CD4-positive, CD25-positive, alpha-beta regulatory T cell (primary cell): ENCODE results near the gene TFAP2A. TPM values are rescaled to one million over a fixed set of nuclear protein-coding genes. Genes with fewer than 3 reads are reported as not detected.
A peak's percentile ranks its signal among the peaks of the same experiment; 100 is the strongest.

Source experiments
- ATAC-seq, 2 donors: fragments of 150-1000 bp; cut with Tn5 transposase; one replicate each; pipeline ENCODE4 v1.10.0; 2021; ENCODE audit warnings: low read depth in 2 of 2, moderate number of reproducible peaks in 2 of 2, moderate library complexity in 1 of 2
- DNase-seq, 3 donors: peaks; one replicate each; pipeline versions ENCODE4 v3.0.0 to v3.0.0-alpha.2; 2012 to 2022; ENCODE audit warnings: mixed read lengths in 1 of 3
- H3K27ac ChIP-seq: one replicate; pipeline ENCODE4 v1.7.0; 2013; ENCODE audit warnings: mild to moderate bottlenecking, low read length; ENCODE audit not compliant: insufficient read depth, poor library complexity, severe bottlenecking
- H3K27me3 ChIP-seq: one replicate; pipeline ENCODE4 v1.7.0; 2013; ENCODE audit warnings: low read length; ENCODE audit not compliant: control insufficient read depth, insufficient read depth
- H3K36me3 ChIP-seq: one replicate; pipeline ENCODE4 v1.7.0; 2013; ENCODE audit warnings: mild to moderate bottlenecking, low read length, moderate library complexity; ENCODE audit not compliant: control insufficient read depth, insufficient read depth
- H3K4me1 ChIP-seq: 2 replicates; pipeline ENCODE4 v1.7.0; 2013; ENCODE audit warnings: mild to moderate bottlenecking, low read length; ENCODE audit not compliant: insufficient read depth, control insufficient read depth, poor library complexity, severe bottlenecking
- H3K4me3 ChIP-seq: one replicate; pipeline ENCODE4 v1.7.0; 2013; ENCODE audit warnings: low read depth, mild to moderate bottlenecking, low read length, moderate library complexity
- H3K9me3 ChIP-seq, 2 experiments: 1 replicate in 1 of 2; 2 replicates in 1 of 2; pipeline ENCODE4 v1.7.0; 2013; ENCODE audit warnings: low read length in 2 of 2, mild to moderate bottlenecking in 1 of 2, moderate library complexity in 1 of 2; ENCODE audit not compliant: control insufficient read depth in 2 of 2
- H3K27ac Mint-ChIP-seq, 3 donors: one replicate each; pipeline ENCODE4 v1.8.0; 2020 to 2022; ENCODE audit warnings: mild to moderate bottlenecking in 3 of 3, mixed read lengths in 3 of 3, moderate library complexity in 2 of 3
- H3K27me3 Mint-ChIP-seq: one replicate; pipeline ENCODE4 v1.8.0; 2022; ENCODE audit warnings: mild to moderate bottlenecking, mixed read lengths
- H3K36me3 Mint-ChIP-seq: one replicate; pipeline ENCODE4 v1.8.0; 2020; ENCODE audit warnings: mixed read lengths
- H3K4me1 Mint-ChIP-seq, 4 donors: one replicate each; pipeline ENCODE4 v1.8.0; 2020 to 2022; ENCODE audit warnings: mixed read lengths in 4 of 4, mild to moderate bottlenecking in 1 of 4
- H3K4me3 Mint-ChIP-seq, 4 donors: one replicate each; pipeline ENCODE4 v1.8.0; 2020 to 2022; ENCODE audit warnings: mild to moderate bottlenecking in 4 of 4, mixed read lengths in 4 of 4, moderate library complexity in 3 of 4
- H3K9me3 Mint-ChIP-seq, 7 donors: one replicate each; pipeline ENCODE4 v1.8.0; 2020 to 2022; ENCODE audit warnings: mixed read lengths in 7 of 7, mild to moderate bottlenecking in 3 of 7, moderate library complexity in 2 of 7
- polyA plus RNA-seq, 4 donors: library from polyadenylated mRNA; unstranded; fragments of 300-500 nt; fragmentation: Illumina TruSeq; gene quantifications; one replicate each; pipeline ENCODE4 v1.2.3, GENCODE V29; 2021
- total RNA-seq: library from RNA; stranded (reverse); gene quantifications from one replicate; pipeline ENCODE4 v1.2.3, GENCODE V29; 2022

The TFAP2A gene
- total RNA-seq, result not detected
- polyA plus RNA-seq, result not detected

DNA sequence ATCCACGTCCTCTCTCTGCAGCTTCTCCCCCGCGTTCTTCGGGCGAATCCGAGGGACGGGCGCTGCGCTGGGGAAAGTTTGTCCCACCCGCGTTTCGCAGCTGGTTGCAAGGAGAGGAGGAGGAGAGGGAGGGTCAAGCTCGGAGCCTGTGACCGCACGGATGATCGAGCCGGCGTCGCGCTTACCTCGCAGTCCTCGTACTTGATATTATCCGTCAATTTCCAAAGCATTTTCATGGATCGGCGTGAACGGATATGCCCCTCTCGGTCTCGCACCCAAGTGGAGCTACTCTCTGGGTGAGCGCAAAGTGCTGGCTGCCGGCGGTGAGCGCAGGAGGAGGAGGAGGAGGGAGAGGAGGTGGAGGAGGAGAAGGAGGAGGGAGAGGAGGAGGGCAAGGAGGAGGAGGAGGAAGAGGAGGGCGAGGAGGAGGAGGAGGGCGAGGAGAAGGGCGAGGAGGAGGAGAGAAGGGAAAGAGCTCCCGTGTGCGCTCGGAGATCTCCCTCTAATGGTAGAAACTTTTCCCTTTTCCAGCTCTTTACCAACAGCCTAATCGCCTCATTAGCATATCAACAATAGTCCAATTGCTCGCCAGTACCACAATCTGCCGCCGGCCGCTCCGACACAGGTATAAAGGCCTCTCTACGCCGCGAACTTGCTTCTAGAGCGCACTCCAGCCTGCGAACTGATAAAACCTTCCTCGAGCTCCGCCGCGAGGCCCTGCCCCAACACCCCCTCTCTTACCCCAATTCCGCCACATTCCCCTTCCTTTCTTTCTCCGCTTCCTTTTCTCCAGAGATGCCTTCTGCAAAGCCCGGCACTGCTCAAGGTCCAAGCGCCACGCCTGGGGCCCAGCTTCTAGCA, at the start of gene TFAP2A:
TFAP2A (minus strand) TSS at position 319 of the 861 bp plus-strand sequence; CDS start at position 236, 83 bp downstream.
- Mint-ChIP-seq H3K4me1 (peaks cover 5 to 58% (median 22%) of the 10 kb centered on the region in 4 donors), H3K4me3 (peak within 1 kb of the TSS; percentile 81 to 92 (median 85))
- H3K4me3 ChIP-seq, result no peak within 1 kb of the TSS

DNA sequence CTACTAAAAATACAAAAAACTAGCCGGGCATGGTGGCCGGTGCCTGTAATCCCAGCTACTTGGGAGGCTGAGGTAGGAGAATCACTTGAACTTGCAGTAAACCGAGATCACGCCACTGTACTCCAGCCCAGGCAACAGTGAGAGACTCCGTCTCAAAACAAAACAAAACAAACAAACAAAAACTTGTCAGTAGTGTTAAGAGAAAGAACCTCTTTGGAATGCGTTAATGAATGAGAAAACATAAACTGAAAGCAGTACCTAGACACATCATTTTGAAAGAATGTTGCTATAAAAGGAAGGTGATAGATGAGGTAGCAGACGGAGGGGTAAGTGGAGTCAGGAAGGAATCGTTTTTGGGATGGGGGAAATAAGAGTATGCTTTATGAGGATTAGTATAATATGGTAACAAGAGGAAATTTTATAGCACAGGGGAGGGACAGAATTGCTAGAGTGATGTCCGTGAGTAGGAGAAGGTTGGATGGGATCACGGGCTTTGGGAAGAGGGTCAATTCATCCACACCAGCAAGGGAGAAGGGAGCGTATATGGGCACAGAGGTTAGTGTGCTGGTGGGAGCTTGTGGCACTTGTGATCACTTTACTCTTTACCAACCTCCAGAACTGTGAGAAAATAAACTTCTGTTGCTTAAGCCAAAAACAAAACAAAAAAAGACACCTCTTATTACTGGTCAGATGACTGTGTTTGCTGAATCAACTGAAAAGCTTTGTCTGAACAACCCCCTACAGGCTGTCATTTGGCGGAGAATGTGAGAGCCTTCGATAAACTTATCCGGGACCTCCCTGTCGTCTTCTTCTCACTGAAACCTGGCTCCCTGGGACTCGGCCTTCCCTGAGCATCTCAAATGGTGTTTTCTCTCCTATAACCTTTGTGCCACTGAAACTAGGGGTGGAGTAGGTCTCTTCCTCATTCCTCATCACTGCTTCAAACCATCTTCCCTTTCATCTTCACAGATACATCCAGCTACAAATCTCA, 48.9 kb upstream of the TFAP2A start:
- Histone ChIP-seq H3K27ac (no peak overlapping the region), H3K36me3 (no peaks in the 10 kb centered on the region), H3K27me3 (no peaks in the 10 kb centered on the region), H3K4me3 (no peak overlapping the region), H3K9me3 (no peaks in the 10 kb centered on the region), H3K4me1 (no peaks in the 10 kb centered on the region)
- H3K27me3 Mint-ChIP-seq, result peaks cover 12% of the 10 kb centered on the region
- no peaks in the 10 kb centered on the region for H3K9me3 Mint-ChIP-seq
- H3K4me1 Mint-ChIP-seq, result no peaks in the 10 kb centered on the region
- no peak overlapping the region for H3K27ac Mint-ChIP-seq
- no peaks in the 10 kb centered on the region for H3K36me3 Mint-ChIP-seq
- DNase-seq, result no peak
- H3K4me3 Mint-ChIP-seq, result no peak overlapping the region
- no peak for ATAC-seq

More for the DNA sequence above, at the start of gene TFAP2A:
- Mint-ChIP-seq H3K9me3 (peaks cover 0 to 30% (median 3%) of the 10 kb centered on the region in 7 donors), H3K36me3 (peaks cover 2% of the 10 kb centered on the region), H3K27me3 (peaks cover 92% of the 10 kb centered on the region), H3K27ac (peak within 1 kb of the TSS in 2 of 3 donors; percentile 56)
- no peak for DNase-seq
- peaks cover 10 to 32% of the 10 kb centered on the region in 2 experiments for H3K9me3 ChIP-seq
- no peak for ATAC-seq
- peaks cover 36% of the 10 kb centered on the region for H3K27me3 ChIP-seq
- H3K4me1 ChIP-seq, result peaks cover 44% of the 10 kb centered on the region
- H3K27ac ChIP-seq, result no peak within 1 kb of the TSS
- no peaks in the 10 kb centered on the region for H3K36me3 ChIP-seq

GRCh38 chr6:10463040-10463439, 48.2 kb upstream of the TFAP2A start:
- H3K4me1 ChIP-seq, result no peaks in the 10 kb centered on the region
- H3K4me3 ChIP-seq, result no peak overlapping the region
- Mint-ChIP-seq H3K4me3 (no peak overlapping the region), H3K4me1 (no peaks in the 10 kb centered on the region), H3K9me3 (no peaks in the 10 kb centered on the region), H3K36me3 (no peaks in the 10 kb centered on the region), H3K27me3 (peaks cover 12% of the 10 kb centered on the region), H3K27ac (no peak overlapping the region)
- no peaks in the 10 kb centered on the region for H3K9me3 ChIP-seq
- ATAC-seq (no peak), DNase-seq (no peak)
- H3K27me3 ChIP-seq, result no peaks in the 10 kb centered on the region
- H3K27ac ChIP-seq, result no peak overlapping the region
- H3K36me3 ChIP-seq, result no peaks in the 10 kb centered on the region

- Mint-ChIP-seq H3K9me3 (no peaks in the 10 kb centered on the region), H3K27ac (no peak overlapping the region), H3K27me3 (peaks cover 12% of the 10 kb centered on the region), H3K4me3 (no peak overlapping the region), H3K4me1 (no peaks in the 10 kb centered on the region), H3K36me3 (no peaks in the 10 kb centered on the region)
- H3K27ac ChIP-seq, result no peak overlapping the region
- DNase-seq (no peak), ATAC-seq (no peak)
- no peaks in the 10 kb centered on the region for H3K36me3 ChIP-seq
- H3K9me3 ChIP-seq, result no peaks in the 10 kb centered on the region
- H3K4me1 ChIP-seq, result no peaks in the 10 kb centered on the region
- no peaks in the 10 kb centered on the region for H3K27me3 ChIP-seq
- no peak overlapping the region for H3K4me3 ChIP-seq
These were observed 47.0 kb upstream of the TFAP2A start for GRCh38 chr6:10461850-10462249.

- H3K36me3 ChIP-seq, result no peaks in the 10 kb centered on the region
- ATAC-seq, result no peak
- H3K27me3 ChIP-seq, result no peaks in the 10 kb centered on the region
- no peaks in the 10 kb centered on the region for H3K4me1 Mint-ChIP-seq
- H3K27ac ChIP-seq, result no peak overlapping the region
- H3K27ac Mint-ChIP-seq, result no peak overlapping the region
- peaks cover 12% of the 10 kb centered on the region for H3K27me3 Mint-ChIP-seq
- no peaks in the 10 kb centered on the region for H3K9me3 ChIP-seq
- H3K36me3 Mint-ChIP-seq, result no peaks in the 10 kb centered on the region
- no peaks in the 10 kb centered on the region for H3K4me1 ChIP-seq
- DNase-seq, result no peak
- H3K4me3 ChIP-seq, result no peak overlapping the region
- no peaks in the 10 kb centered on the region for H3K9me3 Mint-ChIP-seq
- H3K4me3 Mint-ChIP-seq, result no peak overlapping the region
These were observed 45.2 kb upstream of the TFAP2A start for GRCh38 chr6:10460096-10460495.

DNA sequence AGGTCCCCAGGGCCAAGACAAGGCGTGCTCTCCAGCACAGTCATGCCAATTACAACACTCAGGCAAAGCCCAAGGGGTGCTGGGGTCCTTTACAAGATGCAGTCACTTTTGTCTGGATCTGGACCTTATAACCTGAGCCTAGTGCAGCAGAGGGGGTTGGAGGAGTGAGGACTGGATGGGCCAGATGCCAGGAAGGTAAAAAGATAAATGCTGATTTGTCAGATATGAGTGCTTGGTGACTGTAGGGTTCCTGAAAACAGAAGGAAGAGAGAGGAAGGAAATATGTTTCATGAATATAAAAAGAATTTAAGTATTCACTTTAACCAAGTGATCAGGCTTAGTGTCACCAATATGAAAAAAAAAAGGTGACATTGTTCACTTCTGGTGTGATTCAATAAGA, 43.4 kb upstream of the TFAP2A start:
- Histone ChIP-seq H3K36me3 (no peaks in the 10 kb centered on the region), H3K4me1 (no peaks in the 10 kb centered on the region), H3K9me3 (no peaks in the 10 kb centered on the region), H3K27me3 (no peaks in the 10 kb centered on the region), H3K4me3 (no peak overlapping the region), H3K27ac (no peak overlapping the region)
- H3K9me3 Mint-ChIP-seq, result no peaks in the 10 kb centered on the region
- H3K4me1 Mint-ChIP-seq, result no peaks in the 10 kb centered on the region
- H3K27me3 Mint-ChIP-seq, result peaks cover 12% of the 10 kb centered on the region
- DNase-seq (no peak), ATAC-seq (no peak)
- no peak overlapping the region for H3K27ac Mint-ChIP-seq
- H3K36me3 Mint-ChIP-seq, result no peaks in the 10 kb centered on the region
- no peak overlapping the region for H3K4me3 Mint-ChIP-seq

GRCh38 chr6:10453596-10453995, 38.7 kb upstream of the TFAP2A start:
- Histone ChIP-seq H3K27ac (no peak overlapping the region), H3K9me3 (no peaks in the 10 kb centered on the region), H3K4me3 (no peak overlapping the region), H3K4me1 (no peaks in the 10 kb centered on the region), H3K27me3 (no peaks in the 10 kb centered on the region), H3K36me3 (no peaks in the 10 kb centered on the region)
- H3K9me3 Mint-ChIP-seq, result no peaks in the 10 kb centered on the region
- DNase-seq, result no peak
- no peaks in the 10 kb centered on the region for H3K4me1 Mint-ChIP-seq
- H3K27ac Mint-ChIP-seq, result no peak overlapping the region
- H3K36me3 Mint-ChIP-seq, result no peaks in the 10 kb centered on the region
- ATAC-seq, result no peak
- no peak overlapping the region for H3K4me3 Mint-ChIP-seq
- peaks cover 7% of the 10 kb centered on the region for H3K27me3 Mint-ChIP-seq
